ENCODE results near the gene LRP10. TPM values are rescaled to one million over a fixed set of nuclear protein-coding genes. Genes with fewer than 3 reads are reported as not detected.
A peak's percentile ranks its signal among the peaks of the same experiment; 100 is the strongest.

The LRP10 gene
- total RNA-seq, 1 experiment from 2014 or later: 29.6 TPM

- Mint-ChIP-seq H3K27ac (ENCODE audit: unreplicated experiment) (peak overlapping the region; percentile 92), H3K9me3 (ENCODE audit: unreplicated experiment) (no peaks in the 10 kb centered on the region)
These were observed 693 bp downstream of the LRP10 start for GRCh38 chr14:22872033-22872832.

GRCh38 chr14:22872833-22873520 is 1.4 kb downstream of the LRP10 start:
- DNase-seq: no peak
- Mint-ChIP-seq H3K27ac (ENCODE audit: unreplicated experiment) (peak overlapping the region; percentile 92), H3K4me1 (ENCODE audit: low read depth, unreplicated experiment) (peaks cover 8% of the 10 kb centered on the region), H3K4me3 (ENCODE audit: unreplicated experiment) (peak overlapping the region; percentile 82), H3K9me3 (ENCODE audit: unreplicated experiment) (no peaks in the 10 kb centered on the region), H3K27me3 (ENCODE audit: insufficient read depth, unreplicated experiment) (no peaks in the 10 kb centered on the region), H3K36me3 (ENCODE audit: insufficient read depth, unreplicated experiment) (peaks cover 19% of the 10 kb centered on the region)
- Histone ChIP-seq H3K36me3 (ENCODE audit: control insufficient read depth, insufficient read depth, low read length) (peaks cover 7% of the 10 kb centered on the region), H3K27me3 (replicated peaks; ENCODE audit: control insufficient read depth, insufficient read depth, low read length) (no peaks in the 10 kb centered on the region), H3K4me3 (ENCODE audit: low read depth, low read length) (peak overlapping the region; percentile 91), H3K9me3 (no peaks in the 10 kb centered on the region), H3K4me1 (peaks cover 9% of the 10 kb centered on the region; the same call in 1 of the 2 replicates)
- peak in 1 of 2 experiments; percentile 8 for TF ChIP-seq CTCF (IDR thresholded peaks at IDR 0.05; ENCODE audit: insufficient read depth in 1 of 2, low read depth in 1 of 2, low read length in 1 of 2, severe bottlenecking in 1 of 2, unreplicated experiment in 1 of 2)
- no TSS peak for BruUV-seq (replicated peaks)
- ChIA-PET CTCF (interaction anchor here (0.6 to 1.4 kb wide), 6 partner anchors 10 to 488 kb away, joined by 3 to 7 read pairs (median 6); no protein-coding TSS in a partner anchor), POLR2A (interaction anchor here (0.6 kb wide), 3 partner anchors 29 to 443 kb away, joined by 3 read pairs; no protein-coding TSS in a partner anchor)
- intact Hi-C loops (cut with micrococcal nuclease; ENCODE audit: unreplicated experiment): loop anchor here (1.0 to 5.0 kb wide), 5 partner anchors 27 to 311 kb away; partner anchors contain the start of genes AJUBA and RBM23

More at GRCh38 chr14:22872033-22872832, 693 bp downstream of the LRP10 start:
- TF ChIP-seq CTCF (IDR thresholded peaks at IDR 0.05; ENCODE audit: insufficient read depth in 1 of 2, low read depth in 1 of 2, low read length in 1 of 2, severe bottlenecking in 1 of 2, unreplicated experiment in 1 of 2): peak; percentile 86 to 89
- intact Hi-C loops (cut with micrococcal nuclease; ENCODE audit: unreplicated experiment): loop anchor here (1.0 to 5.0 kb wide), 5 partner anchors 28 to 310 kb away; partner anchors contain the start of genes AJUBA and RBM23
- H3K36me3 ChIP-seq (ENCODE audit: control insufficient read depth, insufficient read depth, low read length): peaks cover 7% of the 10 kb centered on the region; the same call in 1 of the 2 replicates
- no peaks in the 10 kb centered on the region for H3K9me3 ChIP-seq
- ChIA-PET POLR2A (interaction anchor here (0.5 to 1.6 kb wide), 8 partner anchors 28 to 442 kb away, joined by 3 to 5 read pairs (median 4); partner anchors contain the start of gene DAD1), CTCF (interaction anchor here (0.6 to 1.9 kb wide), 14 partner anchors 13 to 487 kb away, joined by 3 to 10 read pairs (median 5); no protein-coding TSS in a partner anchor)
- H3K4me1 ChIP-seq: peaks cover 9% of the 10 kb centered on the region; the same call in 1 of the 2 replicates
- Mint-ChIP-seq H3K27me3 (ENCODE audit: insufficient read depth, unreplicated experiment) (no peaks in the 10 kb centered on the region), H3K4me3 (ENCODE audit: unreplicated experiment) (peak overlapping the region; percentile 82), H3K4me1 (ENCODE audit: low read depth, unreplicated experiment) (peaks cover 8% of the 10 kb centered on the region), H3K36me3 (ENCODE audit: insufficient read depth, unreplicated experiment) (peaks cover 19% of the 10 kb centered on the region)
- H3K4me3 ChIP-seq (ENCODE audit: low read depth, low read length): peak overlapping the region; percentile 91
- no peaks in the 10 kb centered on the region for H3K27me3 ChIP-seq (replicated peaks; ENCODE audit: control insufficient read depth, insufficient read depth, low read length)
- DNase-seq: peak; percentile 82 to 86
- BruUV-seq (replicated peaks): TSS peak; percentile 57
